B cell (primary cell): ENCODE results near the gene CASKIN1. TPM values are rescaled to one million over a fixed set of nuclear protein-coding genes. Genes with fewer than 3 reads are reported as not detected.

ENCODE experiments used
- ATAC-seq: fragments of 200-7000 bp; cut with Tn5 transposase; one replicate; pipeline ENCODE4 v1.10.0; 2021; ENCODE audit warnings: low read depth, mild to moderate bottlenecking, moderate number of reproducible peaks, moderate library complexity
- CTCF ChIA-PET: fragments of 350-600 bp; sonication (Branson Sonifier 250); formaldehyde crosslinking; loops from one replicate; lab custom pipeline; 2021; ENCODE audit warnings: antibody characterized with exemption, inconsistent platforms; lab: Charles Lee
- POLR2A ChIA-PET: fragments of 350-600 bp; sonication (Branson Sonifier 250); formaldehyde crosslinking; loops from one replicate; lab custom pipeline; 2021; ENCODE audit warnings: antibody characterized with exemption; lab: Charles Lee
- DNase-seq: peaks from one replicate; pipeline ENCODE4 v3.0.0; 2013
- H2AFZ ChIP-seq: 2 replicates; pipeline ENCODE4 v1.6.1; 2012; ENCODE audit warnings: mild to moderate bottlenecking, low read depth, low read length; ENCODE audit not compliant: insufficient read depth, poor library complexity, severe bottlenecking
- H3K27ac ChIP-seq, 2 donors: 1 replicate in 1 of 2; 2 replicates in 1 of 2; pipeline ENCODE4 v1.5.1; 2012 to 2013; ENCODE audit warnings: low read length in 2 of 2, mild to moderate bottlenecking in 2 of 2, moderate library complexity in 1 of 2
- H3K27me3 ChIP-seq, 4 experiments: fragments of 200-600 bp in 1 of 4; sonication (generic) in 1 of 4; replicated peaks in 1 of 4; 1 replicate in 2 of 4; 2 replicates in 2 of 4; pipeline versions ENCODE4 v1.6.1 to v1.7.0; 2013 to 2016; ENCODE audit warnings: low read length in 3 of 4, mild to moderate bottlenecking in 2 of 4, mixed read lengths in 1 of 4, moderate library complexity in 1 of 4; ENCODE audit not compliant: insufficient read depth in 4 of 4, control insufficient read depth in 3 of 4; ENCODE audit errors: control extremely low read depth in 1 of 4
- H3K36me3 ChIP-seq, 2 experiments: replicated peaks in 1 of 2; 1 replicate in 1 of 2; 2 replicates in 1 of 2; pipeline versions ENCODE4 v1.6.1 to v1.7.1; 2013; ENCODE audit warnings: low read length in 1 of 2; ENCODE audit not compliant: insufficient read depth in 2 of 2, control insufficient read depth in 1 of 2; ENCODE audit errors: control extremely low read depth in 1 of 2, extremely low read depth in 1 of 2
- H3K4me1 ChIP-seq, 2 donors: fragments of 200-600 bp in 1 of 2; sonication (generic) in 1 of 2; 1 replicate in 1 of 2; 2 replicates in 1 of 2; pipeline versions ENCODE4 v1.5.1 to v1.6.1; 2013 to 2017; ENCODE audit warnings: low read length in 2 of 2; ENCODE audit not compliant: control insufficient read depth in 2 of 2, insufficient read depth in 2 of 2
- H3K4me2 ChIP-seq: replicated peaks from 2 replicates; pipeline ENCODE3; 2012; ENCODE audit warnings: mild to moderate bottlenecking, low read depth, low read length; ENCODE audit not compliant: poor library complexity, severe bottlenecking
- H3K4me3 ChIP-seq, 5 experiments: fragments of 200-600 bp in 1 of 5; sonication (generic) in 1 of 5; 1 replicate in 3 of 5; 2 replicates in 2 of 5; pipeline versions ENCODE4 v1.5.1 to v1.7.0; 2011 to 2016; ENCODE audit warnings: low read length in 4 of 5, mild to moderate bottlenecking in 4 of 5, low read depth in 2 of 5, control low read depth in 1 of 5, moderate library complexity in 1 of 5; ENCODE audit not compliant: insufficient read depth in 1 of 5; ENCODE audit errors: control extremely low read depth in 1 of 5, extremely low read depth in 1 of 5
- H3K79me2 ChIP-seq: fragments of 200-600 bp; sonication (generic); one replicate; pipeline ENCODE4 v1.6.0; 2016; ENCODE audit warnings: low read length; ENCODE audit not compliant: control insufficient read depth, insufficient read depth
- H3K9ac ChIP-seq: fragments of 200-600 bp; sonication (generic); 2 replicates; pipeline ENCODE4 v1.6.1; 2017; ENCODE audit warnings: mild to moderate bottlenecking, low read length, moderate library complexity
- H3K9me3 ChIP-seq, 3 donors: one replicate each; pipeline versions ENCODE4 v1.6.1 to v1.7.1; 2013; ENCODE audit warnings: low read length in 2 of 3; ENCODE audit not compliant: control insufficient read depth in 2 of 3, insufficient read depth in 1 of 3; ENCODE audit errors: control extremely low read depth in 1 of 3
- H4K20me1 ChIP-seq: 2 replicates; pipeline ENCODE4 v1.6.0; 2012; ENCODE audit warnings: mild to moderate bottlenecking, low read length; ENCODE audit not compliant: insufficient read depth, control insufficient read depth, poor library complexity, severe bottlenecking
- H3K27ac Mint-ChIP-seq: one replicate; pipeline ENCODE4 v1.8.0; 2021; ENCODE audit warnings: mixed read lengths
- H3K27me3 Mint-ChIP-seq: one replicate; pipeline ENCODE4 v1.8.0; 2021; ENCODE audit warnings: mixed read lengths
- H3K4me1 Mint-ChIP-seq: one replicate; pipeline ENCODE4 v1.8.0; 2021; ENCODE audit warnings: mixed read lengths
- H3K4me3 Mint-ChIP-seq: one replicate; pipeline ENCODE4 v1.8.0; 2021; ENCODE audit warnings: mixed read lengths
- H3K9me3 Mint-ChIP-seq: one replicate; pipeline ENCODE4 v1.8.0; 2022; ENCODE audit warnings: mixed read lengths; ENCODE audit not compliant: insufficient read depth
- EZH2 ChIP-seq: IDR thresholded peaks from 2 replicates; pipeline ENCODE4 v1.6.1; 2012; ENCODE audit warnings: borderline replicate concordance, low read depth, mild to moderate bottlenecking, moderate library complexity, low read length; ENCODE audit not compliant: insufficient read depth, poor library complexity, severe bottlenecking
- WGBS: methylation state at CpG from one replicate; pipeline ENCODE4 v1.1.5; 2013; ENCODE audit warnings: missing lambda C conversion rate; ENCODE audit not compliant: insufficient coverage; 5-methylcytosine and 5-hydroxymethylcytosine counted together
- intact Hi-C: fragments of 100-400 bp; cut with micrococcal nuclease; formaldehyde crosslinking; loops from one replicate; pipeline ENCODE4 v1.10.0; 2022
- polyA plus RNA-seq: library from polyadenylated mRNA; depleted of rRNA; stranded (reverse); fragments of >200 nt; gene quantifications from 2 replicates; pipeline ENCODE4 v1.2.3, GENCODE V29; 2012
- total RNA-seq, 2 donors: library from RNA; stranded (reverse); fragments of 120-200 nt in 1 of 2; gene quantifications; 1 replicate in 1 of 2; 2 replicates in 1 of 2; pipeline versions ENCODE4 v1.2.3 to v1.2.4, GENCODE V29; 2013 to 2022
- TF ChIP-seq, protein P1 (sequence below): fragments of 200-600 bp; IDR thresholded peaks from one replicate; pipeline ENCODE4 v1.8.0; 2022; ENCODE audit warnings: antibody characterized with exemption, mild to moderate bottlenecking

Gene CASKIN1
- total and polyA plus RNA-seq, 2 donors (not counting 1 experiment from before 2014, with no cell fraction given), result 0.01 TPM; not detected in 1

DNA sequence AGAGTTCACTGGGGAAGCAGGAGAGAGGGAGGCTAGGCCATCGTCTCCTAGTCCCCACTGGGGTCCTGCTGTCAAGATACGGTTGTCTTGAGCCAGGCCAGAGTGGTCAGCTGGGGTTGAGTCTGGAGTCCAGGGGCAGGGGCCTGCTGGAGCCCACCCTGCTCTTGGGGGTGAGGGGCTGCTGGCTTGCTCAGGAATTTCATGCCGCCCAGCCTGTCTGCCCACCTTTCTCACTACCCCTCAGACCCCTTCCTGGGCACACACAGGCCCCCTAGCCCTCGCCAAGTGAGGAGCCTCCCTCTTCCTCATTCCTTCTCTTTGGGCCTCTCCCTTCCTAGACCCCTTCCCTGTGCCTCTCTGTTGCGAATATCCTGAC is 39.6 kb downstream of the CASKIN1 start:
- intact Hi-C loops, result loop anchor here (5.0 to 10.0 kb wide), 2 partner anchors 110 to 748 kb away; partner anchors contain the start of gene RNPS1

More for the DNA sequence above, 39.6 kb downstream of the CASKIN1 start:
- H3K9ac ChIP-seq, result no peak overlapping the region
- H4K20me1 ChIP-seq, result peaks cover 80% of the 10 kb centered on the region
- DNase-seq, result no peak
- 85% methylated on average over 4 of the region's 5 CpGs for WGBS
- H3K4me3 ChIP-seq, result no peak overlapping the region
- no peak overlapping the region for H3K27ac ChIP-seq
- H3K4me1 ChIP-seq, result peaks cover 36 to 68% of the 10 kb centered on the region in 2 donors
- no peak for ATAC-seq
- Mint-ChIP-seq H3K4me1 (peaks cover 64% of the 10 kb centered on the region), H3K27me3 (no peaks in the 10 kb centered on the region), H3K9me3 (no peaks in the 10 kb centered on the region), H3K4me3 (peak overlapping the region; percentile 93), H3K27ac (no peak overlapping the region)
- TF ChIP-seq EZH2, result no peak
- TF ChIP-seq, protein P1, sequence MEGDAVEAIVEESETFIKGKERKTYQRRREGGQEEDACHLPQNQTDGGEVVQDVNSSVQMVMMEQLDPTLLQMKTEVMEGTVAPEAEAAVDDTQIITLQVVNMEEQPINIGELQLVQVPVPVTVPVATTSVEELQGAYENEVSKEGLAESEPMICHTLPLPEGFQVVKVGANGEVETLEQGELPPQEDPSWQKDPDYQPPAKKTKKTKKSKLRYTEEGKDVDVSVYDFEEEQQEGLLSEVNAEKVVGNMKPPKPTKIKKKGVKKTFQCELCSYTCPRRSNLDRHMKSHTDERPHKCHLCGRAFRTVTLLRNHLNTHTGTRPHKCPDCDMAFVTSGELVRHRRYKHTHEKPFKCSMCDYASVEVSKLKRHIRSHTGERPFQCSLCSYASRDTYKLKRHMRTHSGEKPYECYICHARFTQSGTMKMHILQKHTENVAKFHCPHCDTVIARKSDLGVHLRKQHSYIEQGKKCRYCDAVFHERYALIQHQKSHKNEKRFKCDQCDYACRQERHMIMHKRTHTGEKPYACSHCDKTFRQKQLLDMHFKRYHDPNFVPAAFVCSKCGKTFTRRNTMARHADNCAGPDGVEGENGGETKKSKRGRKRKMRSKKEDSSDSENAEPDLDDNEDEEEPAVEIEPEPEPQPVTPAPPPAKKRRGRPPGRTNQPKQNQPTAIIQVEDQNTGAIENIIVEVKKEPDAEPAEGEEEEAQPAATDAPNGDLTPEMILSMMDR, result no peak
- H3K27me3 ChIP-seq, result no peaks in the 10 kb centered on the region
- H3K36me3 ChIP-seq, result peaks cover 0 to 18% of the 10 kb centered on the region in 2 experiments
- peaks cover 90% of the 10 kb centered on the region for H3K79me2 ChIP-seq
- H3K4me2 ChIP-seq, result peak overlapping the region; percentile 86
- ChIA-PET CTCF (interaction anchor here (0.5 to 5.9 kb wide), 2 partner anchors 16 to 359 kb away, joined by 5 to 72 read pairs; no protein-coding TSS in a partner anchor), POLR2A (no interaction called here)
- no peaks in the 10 kb centered on the region for H3K9me3 ChIP-seq
- H2AFZ ChIP-seq, result no peak overlapping the region
